Stimulated activated CD4-positive, alpha-beta T cell treated with anti-CD3 and anti-CD28 coated beads, Interleukin-12 subunit alpha, Interleukin-12 subunit beta, amount 100 ng/mL, for 48 hours (primary cell): ENCODE measurements around the gene SMAP1.
"Not testable (repeated sequence)": the region's sequence is repeated elsewhere in the genome, so short reads cannot be mapped to it uniquely, and the experiment has no call there.

Experiments
- DNase-seq, 3 donors: peaks; one replicate each; pipeline ENCODE4 v3.0.0-alpha.2; 2020; ENCODE audit warnings: low read depth in 2 of 3, low spot score in 1 of 3

SMAP1 gene

DNA sequence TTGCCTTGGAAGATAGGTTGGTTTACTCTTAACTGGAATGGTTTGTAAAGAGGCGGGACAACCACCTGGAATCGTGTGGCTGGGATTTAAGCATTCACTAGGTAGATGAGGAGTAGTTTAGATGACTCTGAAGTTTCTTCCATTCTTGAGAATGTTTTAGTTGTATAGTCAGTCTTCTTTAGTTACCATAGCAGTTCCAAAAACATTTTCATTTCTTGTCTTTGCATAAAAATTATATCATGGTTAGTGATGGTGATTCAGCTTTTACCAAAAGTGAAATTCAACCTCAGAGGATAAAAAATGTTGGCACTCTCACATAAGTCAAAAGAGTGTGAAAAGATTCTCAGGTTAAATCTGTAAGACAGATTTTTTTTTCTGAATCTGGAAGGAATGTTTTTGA is 70.3 kb downstream of the SMAP1 start:
- no peak for DNase-seq

DNA sequence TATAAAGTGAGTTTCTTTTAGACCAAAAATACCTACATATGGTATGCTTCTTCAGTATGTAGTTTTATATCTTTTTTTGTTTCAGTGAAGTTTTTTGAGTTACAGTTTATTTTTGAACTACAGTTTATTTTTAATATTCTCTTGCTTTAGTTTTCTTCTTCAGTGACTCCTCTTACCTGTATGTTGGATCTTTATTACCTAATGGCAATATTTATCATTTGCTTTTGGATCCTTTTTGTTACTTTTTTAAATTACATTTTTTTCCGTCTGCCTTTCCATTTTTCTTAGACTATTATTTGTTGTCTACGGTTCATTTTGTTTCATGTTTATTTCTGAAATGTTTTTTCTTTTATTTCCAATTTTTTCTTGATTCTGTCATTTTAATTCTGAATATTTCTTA is 71.9 kb downstream of the SMAP1 start:
- no peak for DNase-seq

DNA sequence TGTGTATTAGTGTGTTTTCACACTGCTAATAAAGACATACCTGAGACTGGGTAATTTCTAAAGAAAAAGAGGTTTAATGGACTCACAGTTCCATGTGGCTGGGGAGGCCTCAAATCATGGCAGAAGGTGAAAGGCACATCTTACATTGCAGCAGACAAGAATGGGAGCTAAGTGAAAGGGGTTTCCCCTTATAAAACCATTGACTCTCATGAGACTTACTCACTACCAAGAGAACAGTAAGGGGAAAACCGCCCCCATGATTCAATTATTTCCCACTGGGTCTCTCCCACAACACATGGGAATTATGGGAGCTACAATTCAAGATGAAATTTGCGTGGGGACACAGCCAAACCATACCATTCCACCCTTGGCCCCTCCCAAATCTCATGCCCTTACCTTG is 73.1 kb downstream of the SMAP1 start:
- DNase-seq = not testable (repeated sequence)

DNA sequence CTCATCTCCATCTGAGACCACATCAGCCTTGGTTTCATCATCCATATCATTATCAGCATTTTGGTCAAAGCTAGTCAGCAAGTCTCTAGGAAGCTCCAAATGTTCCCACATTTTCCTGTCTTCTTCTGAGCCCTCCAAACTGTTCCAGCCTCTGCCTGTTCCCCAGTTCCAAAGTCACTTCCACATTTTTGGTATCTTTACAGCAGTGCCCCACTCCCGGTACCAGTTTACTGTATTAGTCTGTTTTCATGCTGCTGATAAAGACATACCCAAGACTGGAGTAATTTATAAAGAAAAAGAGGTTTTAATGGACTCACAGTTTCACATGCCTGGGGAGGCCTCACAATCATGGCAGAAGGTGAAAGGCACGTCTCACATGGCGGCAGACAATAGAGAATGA is 74.8 kb downstream of the SMAP1 start:
- not testable (repeated sequence) for DNase-seq

DNA sequence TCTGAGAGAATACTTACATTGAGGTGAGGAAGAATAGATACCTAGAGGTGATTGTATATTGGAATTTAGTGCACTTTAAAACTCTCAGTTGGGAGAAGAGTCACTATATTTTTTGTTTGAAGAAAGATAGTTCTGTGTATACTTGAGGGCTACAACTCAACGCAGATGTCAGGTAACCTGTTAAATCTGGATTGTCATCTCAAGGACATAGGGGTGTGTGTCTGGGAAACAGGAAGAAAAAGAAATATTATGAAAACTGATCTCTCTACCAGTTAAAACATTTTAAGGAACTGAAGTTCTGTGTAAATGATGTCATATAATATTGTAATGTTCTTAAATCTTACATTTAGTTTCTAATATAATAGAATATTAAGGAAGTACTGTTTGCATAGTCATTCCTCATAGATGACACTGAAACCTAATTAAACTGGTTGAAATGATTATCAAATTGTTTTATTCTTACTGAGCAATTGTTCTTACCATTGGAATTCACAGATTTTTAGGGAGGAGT is 86.2 kb downstream of the SMAP1 start:
- DNase-seq = no peak

DNA sequence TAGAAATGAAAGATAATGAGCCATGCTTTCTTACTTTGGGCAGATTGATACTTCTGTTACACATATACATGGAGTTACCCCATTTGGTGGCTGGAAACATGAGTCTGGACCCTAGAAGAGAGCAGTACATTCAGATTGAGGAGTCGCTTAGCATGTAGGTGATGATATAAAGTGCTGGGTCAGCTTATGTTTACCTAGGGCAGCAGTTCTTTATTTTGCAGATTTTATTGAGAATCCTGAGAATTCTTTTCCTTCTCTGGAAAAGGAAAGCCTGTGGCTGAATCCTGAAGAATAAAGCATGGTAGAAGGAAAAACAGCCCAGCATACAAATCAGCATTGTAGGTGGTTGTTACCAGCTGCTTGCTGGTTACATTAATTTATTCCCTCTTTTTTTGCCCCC is 91.2 kb downstream of the SMAP1 start:
- DNase-seq = no peak

DNA sequence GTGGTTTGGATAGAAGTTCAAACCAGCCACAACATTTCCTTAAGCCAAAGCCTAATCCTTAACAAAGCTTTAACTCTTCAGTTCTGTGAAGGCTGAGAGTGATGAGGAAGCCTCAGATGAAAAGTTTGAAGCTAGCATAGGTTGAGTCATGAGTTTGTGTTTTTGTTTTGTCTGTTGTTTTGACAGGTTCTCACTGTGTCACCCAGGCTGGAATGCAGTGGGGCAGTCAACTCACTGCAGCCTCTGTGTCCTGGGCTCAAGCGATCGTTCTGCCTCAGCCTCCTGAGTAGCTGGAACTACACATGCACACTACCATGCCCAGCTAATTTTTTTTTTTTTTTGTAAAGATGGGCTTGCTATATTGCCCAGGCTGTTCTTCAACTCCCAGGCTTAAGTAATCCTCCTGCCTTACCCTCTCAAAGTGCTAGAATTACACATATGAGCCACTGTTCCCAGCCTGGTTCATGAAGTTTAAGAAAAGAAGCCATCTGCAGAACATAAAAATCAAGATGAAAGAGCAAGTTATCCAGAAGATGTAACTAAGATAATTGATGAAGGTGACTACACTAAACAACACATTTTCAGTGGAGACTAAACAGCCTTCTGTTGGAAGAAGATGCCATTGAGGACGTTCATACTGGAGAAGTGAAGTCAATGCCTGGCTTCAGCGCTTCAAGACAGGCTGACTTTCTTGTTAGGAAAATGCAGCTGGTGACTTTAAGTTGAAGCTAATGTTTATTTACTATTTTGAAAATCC is 96.2 kb downstream of the SMAP1 start:
- DNase-seq = no peak

DNA sequence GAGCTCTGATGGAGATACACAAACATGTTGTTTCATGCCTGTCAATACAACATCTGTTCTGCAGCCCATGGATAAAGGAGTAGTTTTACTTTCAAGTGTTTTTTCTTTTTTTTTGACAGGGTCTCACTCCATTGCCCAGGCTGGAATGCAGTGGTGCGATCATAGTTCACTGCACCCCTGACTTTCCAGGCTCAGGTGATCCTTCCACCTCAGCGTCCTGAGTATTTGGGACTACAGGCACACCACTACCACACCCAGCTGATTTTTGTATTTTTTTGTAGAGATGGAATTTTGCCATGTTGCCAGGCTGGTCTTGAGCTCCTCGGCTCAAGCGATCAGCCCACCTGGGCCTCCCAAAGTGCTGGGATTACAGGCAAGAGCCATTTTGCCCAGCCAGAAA is 97.0 kb downstream of the SMAP1 start:
- DNase-seq = no peak

DNA sequence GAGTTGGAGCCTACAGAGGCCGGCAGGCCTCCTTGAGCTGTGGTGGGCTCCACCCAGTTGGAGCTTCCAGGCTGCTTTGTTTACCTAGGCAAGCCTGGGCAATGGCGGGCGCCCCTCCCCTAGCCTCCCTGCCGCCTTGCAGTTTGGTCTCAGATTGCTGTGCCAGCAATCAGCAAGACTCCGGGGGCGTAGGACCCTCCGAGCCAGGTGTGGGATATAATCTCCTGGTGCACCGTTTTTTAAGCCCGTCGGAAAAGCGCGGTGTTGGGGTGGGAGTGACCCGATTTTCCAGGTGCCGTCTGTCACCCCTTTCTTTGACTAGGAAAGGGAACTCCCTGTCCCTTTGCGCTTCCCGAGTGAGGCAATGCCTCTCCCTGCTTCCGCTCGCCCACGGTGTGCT is 103.7 kb downstream of the SMAP1 start:
- not testable (repeated sequence) for DNase-seq

DNA sequence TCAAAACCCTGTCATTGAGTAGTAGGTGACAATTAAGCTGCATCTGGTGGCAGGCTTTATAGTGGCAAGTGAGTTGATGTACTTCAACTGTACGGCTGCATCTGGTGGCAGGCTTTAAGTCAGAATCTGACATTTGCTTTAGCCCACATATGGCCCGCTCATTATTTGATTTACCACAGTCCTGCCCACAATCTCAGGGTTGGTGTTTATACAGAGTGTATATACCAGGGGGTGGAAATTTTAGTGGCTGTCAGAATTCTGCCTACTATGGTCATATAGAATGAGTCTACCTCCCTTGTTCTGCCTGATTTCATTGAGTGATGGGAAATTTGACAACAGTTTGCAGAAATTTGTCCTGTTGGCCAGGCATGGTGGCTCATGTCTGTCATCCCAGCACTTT is 112.3 kb downstream of the SMAP1 start:
- no peak for DNase-seq

DNA sequence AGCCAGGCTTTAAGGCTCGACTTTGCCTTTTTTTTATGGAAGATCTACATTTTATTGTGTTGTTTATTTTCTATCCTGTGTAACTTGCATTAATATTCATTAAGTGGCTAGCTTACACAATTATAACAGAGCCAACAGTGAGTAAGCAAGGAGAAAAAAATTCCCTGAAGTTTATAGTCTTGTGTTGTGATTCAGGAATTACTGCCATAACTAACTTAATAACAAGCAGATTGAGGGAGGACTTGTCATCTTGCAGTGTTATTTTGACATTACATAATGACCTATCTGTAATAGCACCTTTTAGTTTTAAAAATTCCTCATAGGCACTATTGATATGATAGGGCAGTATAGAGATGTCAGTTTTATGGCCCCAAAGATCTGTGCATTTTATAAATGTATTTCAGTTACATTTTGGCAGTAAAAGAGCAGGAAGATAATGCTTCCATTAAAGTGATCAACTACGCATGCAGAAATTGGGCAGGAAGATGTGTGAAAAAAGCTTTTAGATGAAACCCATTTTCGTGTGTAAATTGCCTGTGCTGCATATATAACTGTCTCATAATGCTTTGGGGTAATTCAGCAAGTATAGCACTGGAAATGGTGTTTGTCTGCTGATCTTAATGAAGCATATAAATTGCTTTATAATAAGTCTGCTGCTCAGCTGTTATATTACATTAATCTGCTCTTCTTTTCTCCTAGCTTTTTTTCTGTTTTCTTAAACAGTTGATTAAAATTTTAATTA is 123.0 kb downstream of the SMAP1 start:
- DNase-seq = no peak

DNA sequence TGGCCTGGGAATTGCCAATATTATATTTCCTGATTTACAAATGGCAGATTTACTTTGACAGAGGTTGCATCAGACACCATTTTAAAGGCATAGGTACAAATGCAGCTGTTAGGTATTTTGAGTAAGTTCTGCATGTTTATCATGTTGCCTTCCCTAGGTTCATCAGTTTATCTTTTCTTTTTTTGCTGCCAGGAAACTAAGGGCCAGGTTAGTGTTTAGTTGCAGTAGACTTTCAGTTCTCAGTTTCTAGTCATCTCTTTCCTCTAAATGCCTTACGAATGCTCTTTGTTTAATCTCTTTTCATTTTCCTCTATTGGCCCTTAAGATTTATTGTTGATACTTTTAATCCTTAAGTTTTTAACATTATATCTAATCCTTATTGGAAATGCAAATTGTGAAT is 129.9 kb downstream of the SMAP1 start:
- no peak for DNase-seq

DNA sequence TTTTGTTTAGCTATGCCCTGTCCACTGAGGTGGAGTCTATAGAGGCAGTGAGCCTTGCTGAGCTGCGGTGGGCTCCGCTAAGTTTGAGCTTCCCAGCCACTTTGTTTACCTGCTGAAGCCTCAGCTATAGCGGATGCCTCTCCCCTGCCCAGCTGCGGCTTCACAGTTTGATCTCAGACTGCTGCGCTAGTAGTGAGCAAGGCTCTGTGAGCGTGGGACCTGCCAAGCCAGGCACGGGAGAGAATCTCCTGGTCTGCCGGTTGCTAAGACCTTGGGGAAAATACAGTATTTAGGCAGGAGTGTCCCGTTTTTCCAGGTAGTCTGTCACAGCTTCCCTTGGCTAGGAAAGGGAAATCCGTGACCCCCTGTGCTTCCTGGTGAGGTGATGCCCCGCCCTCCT is 138.4 kb downstream of the SMAP1 start:
- DNase-seq = no peak

DNA sequence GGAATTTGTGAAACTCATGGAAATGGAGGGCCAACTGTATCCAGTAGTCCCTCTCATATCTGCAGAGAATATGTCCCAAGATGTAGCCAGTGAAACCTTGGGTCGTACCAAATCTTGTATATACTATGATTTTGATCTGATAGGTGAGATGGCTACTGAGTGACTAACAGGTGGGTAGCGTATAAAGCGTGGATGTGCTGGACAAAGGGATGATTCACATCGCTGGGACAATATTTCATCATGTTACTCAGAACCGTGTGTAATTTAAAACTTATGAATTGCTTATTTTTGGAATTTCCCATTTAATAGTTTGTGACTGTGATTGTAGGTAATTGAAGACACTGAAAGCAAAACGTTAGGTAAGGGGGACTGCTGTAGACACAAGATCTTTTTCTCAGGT is 144.1 kb downstream of the SMAP1 start:
- DNase-seq = no peak

DNA sequence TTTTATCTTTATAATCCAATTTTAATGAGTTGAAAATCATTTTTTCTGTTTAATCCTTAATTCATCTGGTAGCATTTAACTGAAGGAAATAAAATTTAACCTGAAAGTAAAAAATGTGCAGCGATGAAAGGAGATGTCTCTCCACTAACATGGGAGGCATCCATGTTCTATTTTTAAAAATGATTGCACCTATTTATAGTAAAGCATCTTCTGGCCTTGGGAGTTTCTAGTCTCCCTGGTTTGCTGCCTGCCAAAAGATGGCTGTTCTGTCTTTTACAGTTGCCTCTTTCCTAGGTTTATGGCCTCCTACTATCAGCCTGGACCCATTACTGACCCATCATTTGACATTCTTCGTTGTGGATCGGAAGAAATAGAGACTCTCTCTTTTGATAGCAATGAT is 146.2 kb downstream of the SMAP1 start:
- no peak for DNase-seq

DNA sequence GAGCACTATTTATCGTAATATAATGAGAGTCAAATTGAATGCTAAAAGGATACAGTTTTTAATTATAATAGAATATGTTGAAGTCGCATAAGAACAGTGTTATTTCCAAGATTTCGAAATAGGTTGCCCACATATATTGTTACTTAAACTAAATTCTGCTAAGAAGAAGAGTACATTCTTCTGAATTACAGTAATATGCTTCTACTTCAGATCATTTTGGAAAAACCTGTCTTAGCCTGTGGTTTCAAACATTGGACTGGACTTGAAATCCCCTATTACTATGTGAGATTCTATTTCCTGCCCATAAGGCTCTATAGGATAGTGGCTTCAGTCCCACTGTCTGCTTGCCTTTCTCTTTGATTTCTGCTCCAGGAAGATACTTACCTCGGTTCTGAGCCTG is 152.0 kb downstream of the SMAP1 start:
- no peak for DNase-seq

DNA sequence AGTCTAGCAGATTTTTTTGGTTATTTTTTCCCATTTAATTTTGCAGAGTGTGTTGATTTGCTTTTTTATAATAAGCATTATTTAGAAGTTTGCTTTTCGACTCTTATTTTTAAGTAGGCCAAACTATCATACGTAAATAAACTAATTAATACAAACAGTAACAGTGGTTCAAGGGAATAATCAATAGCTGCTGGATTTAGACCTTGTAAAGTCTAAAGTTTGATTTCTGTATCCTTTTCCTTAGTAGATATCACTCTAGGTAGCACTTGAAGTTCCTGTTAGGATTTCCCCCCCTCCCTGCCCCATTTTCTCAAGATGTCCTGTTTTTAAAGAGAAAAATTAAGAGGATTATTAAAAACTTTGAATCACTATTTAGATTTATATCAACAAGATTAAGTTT is 153.1 kb downstream of the SMAP1 start:
- DNase-seq = no peak

DNA sequence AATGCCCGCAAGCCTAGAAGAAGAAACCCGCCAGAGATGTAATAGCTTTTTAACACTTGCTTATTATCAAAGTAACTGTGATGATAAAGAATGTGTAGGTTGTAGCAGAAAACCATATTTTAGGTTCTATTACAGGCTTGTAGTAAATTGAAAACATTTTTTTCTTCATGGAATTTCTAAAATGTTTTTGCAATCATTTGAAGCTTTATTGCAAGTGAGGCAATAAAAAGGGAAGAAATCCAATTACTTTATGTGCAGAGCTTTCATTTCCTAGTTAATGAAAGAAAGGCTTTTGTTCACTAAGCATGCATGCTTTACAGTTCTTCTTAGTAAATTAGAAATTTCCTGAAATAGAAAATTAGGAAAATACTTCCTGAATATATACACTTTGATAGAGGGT is 154.1 kb downstream of the SMAP1 start:
- no peak for DNase-seq

DNA sequence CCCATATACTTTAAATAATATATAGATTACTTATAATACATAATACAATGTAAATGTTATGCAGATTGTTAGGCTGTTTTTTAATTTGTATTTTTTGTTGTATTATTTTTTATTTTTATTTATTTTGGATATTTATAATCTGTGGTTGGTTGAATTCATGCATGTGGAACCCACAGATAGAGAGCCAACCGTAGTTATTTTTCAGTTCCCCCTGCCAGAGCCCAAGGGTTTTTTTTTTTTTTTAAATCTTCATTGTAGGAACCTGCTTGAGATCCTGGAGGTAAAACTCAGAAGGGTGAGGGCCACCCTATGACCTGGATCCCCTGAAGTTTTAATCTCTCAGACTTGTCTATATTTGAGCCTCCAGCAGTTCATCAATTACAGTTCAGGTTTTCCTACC is 156.0 kb downstream of the SMAP1 start:
- no peak for DNase-seq

DNA sequence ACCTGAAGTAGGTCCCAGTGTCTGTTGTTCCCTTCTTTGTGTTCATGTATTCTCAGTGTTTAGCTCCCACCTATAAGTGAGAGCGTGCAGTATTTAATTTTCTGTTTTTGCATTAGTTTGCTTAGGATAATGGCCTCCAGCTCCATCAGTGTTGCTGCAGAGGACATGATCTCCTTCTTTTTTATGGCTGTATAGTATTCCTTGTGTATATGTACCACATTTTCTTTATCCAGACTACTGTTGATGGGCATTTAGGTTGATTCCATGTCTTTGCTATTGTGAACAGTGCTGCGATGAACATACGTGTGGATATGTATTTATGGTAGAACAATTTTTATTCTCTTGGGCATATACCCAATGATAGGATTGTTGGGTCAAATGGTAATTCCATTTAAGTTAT is 163.7 kb downstream of the SMAP1 start:
- no peak for DNase-seq

DNA sequence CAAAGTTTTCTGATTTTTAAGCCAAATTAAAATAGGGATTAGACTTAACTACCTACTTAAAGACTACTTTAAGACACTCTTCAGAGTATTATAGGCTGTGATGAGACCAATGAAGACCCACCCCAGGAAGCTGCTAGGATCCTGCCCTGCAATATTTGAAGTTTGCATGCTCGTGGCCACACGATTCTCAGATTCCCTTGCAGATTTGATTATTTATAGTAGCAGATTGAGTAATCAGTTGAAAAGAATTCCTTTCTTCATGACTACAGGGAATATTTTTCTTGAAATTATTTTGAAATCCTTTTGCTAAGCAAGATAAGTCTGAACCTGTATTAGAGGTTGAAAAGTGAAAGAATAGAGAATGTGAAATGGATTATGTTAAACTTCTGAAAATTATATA is 166.8 kb downstream of the SMAP1 start:
- DNase-seq = no peak

DNA sequence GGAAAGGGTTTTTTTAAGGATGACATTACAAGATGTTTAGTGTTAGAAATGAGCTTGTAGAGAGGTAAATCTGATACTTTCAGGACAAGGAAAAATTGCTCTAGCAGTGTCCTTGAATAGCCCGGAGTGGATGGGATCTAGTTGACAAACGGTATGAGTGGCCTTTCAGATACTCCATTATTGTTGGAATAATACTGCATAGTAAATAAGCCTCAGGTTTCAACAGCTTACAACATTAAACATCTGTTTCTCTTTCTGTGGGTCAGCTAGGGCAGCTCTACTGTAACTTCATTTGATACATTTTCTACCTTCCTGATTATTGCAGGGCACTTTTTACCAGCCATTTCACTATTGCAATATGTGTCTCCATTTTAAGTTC is 171.2 kb downstream of the SMAP1 start:
- no peak for DNase-seq
